ENCODE measurements around the gene HS2ST1. TPM values are rescaled to one million over a fixed set of nuclear protein-coding genes. Genes with fewer than 3 reads are reported as not detected.
"Not testable (repeated sequence)": the region's sequence is repeated elsewhere in the genome, so short reads cannot be mapped to it uniquely, and the experiment has no call there.

The HS2ST1 gene
- polyA plus RNA-seq, 3 donors, result 2.6 to 6.0 (median 4.2) TPM

DNA sequence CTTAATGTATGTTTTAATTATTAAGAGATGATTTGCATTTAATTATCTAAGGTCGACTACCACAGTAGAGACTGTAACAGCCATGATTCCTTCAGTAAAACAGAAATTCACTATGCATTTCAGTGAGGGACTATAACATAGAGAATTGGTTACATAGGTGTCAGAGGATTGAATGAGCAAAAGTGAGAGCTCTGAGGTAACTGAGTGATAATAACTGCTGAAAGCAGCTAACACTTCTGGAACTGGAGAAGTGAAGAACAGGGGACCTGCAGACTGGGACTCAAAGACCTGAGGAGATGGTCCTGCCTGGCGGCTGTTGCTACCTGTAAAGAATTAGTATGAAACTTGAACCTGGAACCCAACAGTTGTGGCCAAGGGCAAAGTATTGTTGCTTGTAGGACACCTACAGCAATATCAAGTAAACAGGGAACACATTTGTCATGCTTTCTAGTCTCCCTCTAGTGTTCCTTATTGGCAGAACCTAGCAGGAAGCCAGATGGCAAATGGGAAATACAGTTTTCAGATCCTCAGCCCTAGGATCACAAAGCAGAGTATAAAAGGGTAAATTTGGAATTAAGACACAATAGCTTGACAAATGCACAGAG lies 110.6 kb downstream of the HS2ST1 start:
- Mint-ChIP-seq H3K4me1 (no peaks in the 10 kb centered on the region), H3K9me3 (no peaks in the 10 kb centered on the region), H3K36me3 (no peaks in the 10 kb centered on the region), H3K4me3 (no peak overlapping the region), H3K27me3 (ENCODE audit: low read depth in 3 of 3) (no peaks in the 10 kb centered on the region), H3K27ac (no peak overlapping the region)
- H3K27me3 ChIP-seq (ENCODE audit: control insufficient read depth in 2 of 2, insufficient read depth in 2 of 2, low read length in 2 of 2), result no peaks in the 10 kb centered on the region
- no peak overlapping the region for H3K4me2 ChIP-seq (replicated peaks; ENCODE audit: extremely low read depth, low read length, poor library complexity, severe bottlenecking)
- no peaks in the 10 kb centered on the region for H3K36me3 ChIP-seq (replicated peaks in 1 of 2; ENCODE audit: control insufficient read depth in 1 of 2, insufficient read depth in 2 of 2, low read length in 2 of 2)
- H3K9me3 ChIP-seq (replicated peaks in 1 of 2; ENCODE audit: control insufficient read depth in 1 of 2, insufficient read depth in 1 of 2, low read length in 2 of 2), result no peaks in the 10 kb centered on the region
- H4K20me1 ChIP-seq (ENCODE audit: insufficient read depth, low read length), result no peaks in the 10 kb centered on the region
- DNase-seq, result peak in 1 of 3 donors; percentile 5
- H3K9ac ChIP-seq (ENCODE audit: insufficient read depth, low read length, poor library complexity, severe bottlenecking), result no peak overlapping the region
- H3K27ac ChIP-seq (ENCODE audit: low read depth in 1 of 2, low read length in 2 of 2), result no peak overlapping the region
- intact Hi-C loops (cut with micrococcal nuclease), result no loop called here
- H3K4me1 ChIP-seq (ENCODE audit: control insufficient read depth in 1 of 2, insufficient read depth in 2 of 2, low read length in 2 of 2), result no peaks in the 10 kb centered on the region
- no peaks in the 10 kb centered on the region for H3K79me2 ChIP-seq (ENCODE audit: insufficient read depth, low read length)
- TF ChIP-seq, protein P1, sequence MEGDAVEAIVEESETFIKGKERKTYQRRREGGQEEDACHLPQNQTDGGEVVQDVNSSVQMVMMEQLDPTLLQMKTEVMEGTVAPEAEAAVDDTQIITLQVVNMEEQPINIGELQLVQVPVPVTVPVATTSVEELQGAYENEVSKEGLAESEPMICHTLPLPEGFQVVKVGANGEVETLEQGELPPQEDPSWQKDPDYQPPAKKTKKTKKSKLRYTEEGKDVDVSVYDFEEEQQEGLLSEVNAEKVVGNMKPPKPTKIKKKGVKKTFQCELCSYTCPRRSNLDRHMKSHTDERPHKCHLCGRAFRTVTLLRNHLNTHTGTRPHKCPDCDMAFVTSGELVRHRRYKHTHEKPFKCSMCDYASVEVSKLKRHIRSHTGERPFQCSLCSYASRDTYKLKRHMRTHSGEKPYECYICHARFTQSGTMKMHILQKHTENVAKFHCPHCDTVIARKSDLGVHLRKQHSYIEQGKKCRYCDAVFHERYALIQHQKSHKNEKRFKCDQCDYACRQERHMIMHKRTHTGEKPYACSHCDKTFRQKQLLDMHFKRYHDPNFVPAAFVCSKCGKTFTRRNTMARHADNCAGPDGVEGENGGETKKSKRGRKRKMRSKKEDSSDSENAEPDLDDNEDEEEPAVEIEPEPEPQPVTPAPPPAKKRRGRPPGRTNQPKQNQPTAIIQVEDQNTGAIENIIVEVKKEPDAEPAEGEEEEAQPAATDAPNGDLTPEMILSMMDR (IDR thresholded peaks at IDR 0.05), result peak; percentile 28
- no CpG with 5 or more reads among the region's 2 CpGs for WGBS (ENCODE audit: insufficient coverage)
- H3K4me3 ChIP-seq (replicated peaks in 1 of 3; ENCODE audit: low read depth in 2 of 3, low read length in 3 of 3), result no peak overlapping the region
- no peak overlapping the region for H2AFZ ChIP-seq (ENCODE audit: insufficient read depth, low read depth, low read length, poor library complexity, severe bottlenecking)

DNA sequence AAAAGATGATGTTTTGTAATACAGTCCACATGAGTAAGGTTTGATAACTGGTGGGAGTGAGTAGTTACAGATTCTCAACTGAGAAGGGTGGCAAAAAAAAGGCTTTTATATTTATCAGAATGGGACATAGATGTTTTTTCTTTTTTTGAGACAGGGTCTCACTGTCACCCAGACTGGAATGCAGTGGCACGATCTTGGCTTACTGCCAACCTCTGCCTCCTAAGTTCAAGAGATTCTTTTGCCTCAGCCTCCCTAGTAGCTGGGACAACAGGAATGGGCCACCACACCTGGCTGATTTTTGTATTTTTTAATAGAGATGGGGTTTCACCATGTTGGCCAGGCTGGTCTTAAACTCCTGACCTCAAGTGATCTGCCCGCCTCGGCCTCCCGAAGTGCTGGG lies 113.1 kb downstream of the HS2ST1 start:
- WGBS (ENCODE audit: insufficient coverage), result no CpG with 5 or more reads among the region's 4 CpGs

More for the DNA sequence above, 113.1 kb downstream of the HS2ST1 start:
- H2AFZ ChIP-seq (ENCODE audit: insufficient read depth, low read depth, low read length, poor library complexity, severe bottlenecking); H3K36me3 Mint-ChIP-seq; H3K27ac ChIP-seq (ENCODE audit: low read depth in 1 of 2, low read length in 2 of 2); H3K27me3 Mint-ChIP-seq (ENCODE audit: low read depth in 3 of 3); H3K4me3 ChIP-seq (replicated peaks in 1 of 3; ENCODE audit: low read depth in 2 of 3, low read length in 3 of 3); H3K27ac Mint-ChIP-seq; intact Hi-C loops (cut with micrococcal nuclease); H3K9me3 Mint-ChIP-seq; H3K9ac ChIP-seq (ENCODE audit: insufficient read depth, low read length, poor library complexity, severe bottlenecking); DNase-seq; H3K9me3 ChIP-seq (replicated peaks in 1 of 2; ENCODE audit: control insufficient read depth in 1 of 2, insufficient read depth in 1 of 2, low read length in 2 of 2); H3K79me2 ChIP-seq (ENCODE audit: insufficient read depth, low read length); H3K4me1 Mint-ChIP-seq; H4K20me1 ChIP-seq (ENCODE audit: insufficient read depth, low read length); H3K27me3 ChIP-seq (ENCODE audit: control insufficient read depth in 2 of 2, insufficient read depth in 2 of 2, low read length in 2 of 2); H3K4me1 ChIP-seq (ENCODE audit: control insufficient read depth in 1 of 2, insufficient read depth in 2 of 2, low read length in 2 of 2); H3K4me3 Mint-ChIP-seq; H3K4me2 ChIP-seq (replicated peaks; ENCODE audit: extremely low read depth, low read length, poor library complexity, severe bottlenecking); H3K36me3 ChIP-seq (replicated peaks in 1 of 2; ENCODE audit: control insufficient read depth in 1 of 2, insufficient read depth in 2 of 2, low read length in 2 of 2): not testable (repeated sequence)

All from CD14-positive monocyte (primary cell).